GM18861 (cell line): ENCODE measurements around the gene FCRL6.

Experiments
- ATAC-seq: cut with Tn5 transposase; IDR thresholded peaks from one replicate; pipeline ENCODE4 v1.9.1; 2021; ENCODE audit not compliant: unreplicated experiment

The FCRL6 gene

GRCh38 chr1:159832309-159832708 is 30.1 kb downstream of the FCRL6 start:
- ATAC-seq = no peak

GRCh38 chr1:159835356-159835755 is 33.2 kb downstream of the FCRL6 start:
- ATAC-seq = no peak

- no peak for ATAC-seq
Observed at GRCh38 chr1:159835862-159836525, 33.8 kb downstream of the FCRL6 start.

GRCh38 chr1:159838715-159839114 is 36.6 kb downstream of the FCRL6 start:
- ATAC-seq = peak; percentile 69

- peak; percentile 43 for ATAC-seq
Observed at GRCh38 chr1:159839116-159839849, 37.1 kb downstream of the FCRL6 start.

- no peak for ATAC-seq
Observed at GRCh38 chr1:159841749-159842148, 39.6 kb downstream of the FCRL6 start.

GRCh38 chr1:159843459-159843858 is 41.3 kb downstream of the FCRL6 start:
- no peak for ATAC-seq

GRCh38 chr1:159845751-159846629 is 43.8 kb downstream of the FCRL6 start:
- ATAC-seq = no peak

GRCh38 chr1:159847231-159847630 is 45.1 kb downstream of the FCRL6 start:
- ATAC-seq = no peak

- ATAC-seq = no peak
Observed at GRCh38 chr1:159848326-159848725, 46.2 kb downstream of the FCRL6 start.

- no peak for ATAC-seq
Observed at GRCh38 chr1:159849626-159850366, 47.6 kb downstream of the FCRL6 start.

GRCh38 chr1:159851407-159851806 is 49.2 kb downstream of the FCRL6 start:
- ATAC-seq = no peak

- ATAC-seq = no peak
Observed at GRCh38 chr1:159853417-159854115, 51.4 kb downstream of the FCRL6 start.

- no peak for ATAC-seq
Observed at GRCh38 chr1:159854116-159854692, 52.0 kb downstream of the FCRL6 start.

GRCh38 chr1:159854693-159855192 is 52.6 kb downstream of the FCRL6 start:
- peak; percentile 66 for ATAC-seq

GRCh38 chr1:159855709-159856108 is 53.5 kb downstream of the FCRL6 start:
- no peak for ATAC-seq

GRCh38 chr1:159856576-159856975 is 54.4 kb downstream of the FCRL6 start:
- no peak for ATAC-seq

GRCh38 chr1:159857889-159858288 is 55.7 kb downstream of the FCRL6 start:
- no peak for ATAC-seq

- no peak for ATAC-seq
Observed at GRCh38 chr1:159859767-159860322, 57.7 kb downstream of the FCRL6 start.
